HFFc6 (cell line): ENCODE results near the gene ARHGAP27. TPM values are rescaled to one million over a fixed set of nuclear protein-coding genes. Genes with fewer than 3 reads are reported as not detected.
A peak's percentile ranks its signal among the peaks of the same experiment; 100 is the strongest.

ENCODE experiments used
- DNase-seq: peaks from one replicate; pipeline ENCODE4 v3.0.0-alpha.2; 2018
- H3K27ac Mint-ChIP-seq: 2 replicates; pipeline ENCODE4 v1.8.0; 2020; ENCODE audit warnings: mild to moderate bottlenecking, mixed read lengths
- H3K27me3 Mint-ChIP-seq: 2 replicates; pipeline ENCODE4 v1.8.0; 2021; ENCODE audit warnings: mild to moderate bottlenecking, moderate library complexity, mixed read lengths; ENCODE audit not compliant: insufficient read depth
- H3K36me3 Mint-ChIP-seq: 2 replicates; pipeline ENCODE4 v1.8.0; 2021; ENCODE audit warnings: low read depth, mixed read lengths
- H3K4me1 Mint-ChIP-seq: 2 replicates; pipeline ENCODE4 v1.8.0; 2020; ENCODE audit warnings: low read depth, mixed read lengths
- H3K4me3 Mint-ChIP-seq: 2 replicates; pipeline ENCODE4 v1.8.0; 2020; ENCODE audit warnings: mild to moderate bottlenecking, moderate library complexity, mixed read lengths
- H3K9me3 Mint-ChIP-seq: 2 replicates; pipeline ENCODE4 v1.8.0; 2020; ENCODE audit warnings: mild to moderate bottlenecking, mixed read lengths
- CTCF ChIP-seq: fragments of 200-600 bp; sonication (generic); IDR thresholded peaks from 2 replicates; pipeline ENCODE4 v1.5.0; 2021; ENCODE audit warnings: antibody characterized with exemption, mild to moderate bottlenecking
- total RNA-seq, 6 experiments: library from RNA; stranded (reverse); fragmentation: NEBNext Ultra II Directional; extraction: Animal tissue kit (Norgen Biotek cat#: 25700); gene quantifications; 2 replicates in 1 of 6; 3 replicates in 5 of 6; pipeline ENCODE4 v1.2.3, GENCODE V29; 2021

Gene ARHGAP27
- total RNA-seq, 6 experiments from 2014 or later = 1.8 to 3.8 (median 2.7) TPM

GRCh38 chr17:45429339-45430005, 3.2 kb downstream of the ARHGAP27 start:
- Mint-ChIP-seq H3K36me3 (peaks cover 5% of the 10 kb centered on the region; the same call in 1 of the 2 replicates), H3K4me1 (peaks cover 11% of the 10 kb centered on the region), H3K27ac (no peak overlapping the region), H3K4me3 (peak overlapping the region; percentile 22; the same call in 1 of the 2 replicates), H3K9me3 (no peaks in the 10 kb centered on the region; the same call in 1 of the 2 replicates), H3K27me3 (peaks cover 25% of the 10 kb centered on the region)
- no peak for TF ChIP-seq CTCF
- no peak for DNase-seq

DNA sequence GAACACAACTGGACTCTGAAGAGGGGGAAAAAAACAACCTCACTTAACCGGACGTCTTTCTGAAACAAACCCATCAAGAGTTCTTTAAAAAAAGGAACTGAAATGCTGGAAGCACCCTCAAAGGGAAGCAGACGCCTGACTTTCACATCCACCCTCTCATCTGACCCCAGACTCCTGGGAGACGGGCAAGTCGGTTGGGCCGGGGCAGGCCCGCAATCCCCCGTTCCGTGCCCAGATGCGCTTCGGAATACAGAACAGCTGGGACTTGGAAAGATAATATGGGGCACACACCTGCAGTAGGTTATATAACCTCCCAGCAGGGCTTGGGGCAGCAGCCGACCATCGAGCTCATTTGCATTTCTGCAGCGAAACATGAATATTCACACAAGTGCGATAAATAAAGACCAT, 3.7 kb downstream of the ARHGAP27 start:
- Mint-ChIP-seq H3K9me3 (no peaks in the 10 kb centered on the region; the same call in 1 of the 2 replicates), H3K4me3 (peak overlapping the region; percentile 22; the same call in 1 of the 2 replicates), H3K27me3 (peaks cover 25% of the 10 kb centered on the region), H3K27ac (no peak overlapping the region), H3K36me3 (peaks cover 5% of the 10 kb centered on the region; the same call in 1 of the 2 replicates), H3K4me1 (peaks cover 11% of the 10 kb centered on the region)
- no peak for TF ChIP-seq CTCF
- no peak for DNase-seq

- Mint-ChIP-seq H3K27me3 (peaks cover 24% of the 10 kb centered on the region), H3K4me1 (peaks cover 11% of the 10 kb centered on the region), H3K4me3 (peak overlapping the region; percentile 11; the same call in 1 of the 2 replicates), H3K9me3 (no peaks in the 10 kb centered on the region; the same call in 1 of the 2 replicates), H3K36me3 (peaks cover 5% of the 10 kb centered on the region; the same call in 1 of the 2 replicates), H3K27ac (no peak overlapping the region)
- peak; percentile 27 for DNase-seq
- TF ChIP-seq CTCF = peak; percentile 100
These were observed 4.5 kb downstream of the ARHGAP27 start for GRCh38 chr17:45428050-45428617.

DNA sequence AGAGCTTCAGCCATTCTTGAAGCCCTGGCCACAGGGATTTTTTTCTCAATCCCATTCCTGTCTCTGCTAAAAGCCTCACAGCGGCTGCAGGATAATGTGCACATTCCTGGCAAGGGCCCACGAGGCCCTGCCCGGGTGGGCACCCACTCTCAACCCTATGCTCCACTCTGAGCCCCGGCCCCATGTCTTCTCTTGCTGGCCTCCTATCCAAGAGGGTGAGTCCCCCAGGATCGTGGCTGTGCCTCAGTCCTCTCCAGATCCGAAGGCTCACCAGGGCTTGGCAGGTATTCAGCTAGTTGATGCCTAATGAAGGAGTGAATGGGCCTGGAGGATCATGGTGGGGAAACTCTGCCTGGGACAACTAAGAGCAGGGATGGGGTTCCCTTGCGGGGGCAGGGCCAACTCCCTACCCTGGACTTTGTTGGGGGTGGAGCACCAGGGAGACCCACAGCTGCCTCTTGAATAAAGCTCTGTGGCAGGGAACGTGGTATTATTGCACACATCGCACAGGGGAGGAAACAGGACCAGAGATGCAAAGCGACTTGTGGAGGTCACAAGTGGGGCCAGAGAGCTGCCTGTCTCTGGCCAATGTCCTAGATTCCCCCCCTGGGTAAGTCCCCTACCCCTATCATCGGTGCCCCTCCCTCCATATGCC, 5.4 kb downstream of the ARHGAP27 start:
- no peak for TF ChIP-seq CTCF
- no peak overlapping the region for H3K27ac Mint-ChIP-seq
- H3K27me3 Mint-ChIP-seq = peaks cover 24% of the 10 kb centered on the region
- no peak overlapping the region for H3K4me3 Mint-ChIP-seq
- H3K36me3 Mint-ChIP-seq = peaks cover 5% of the 10 kb centered on the region; the same call in 1 of the 2 replicates
- DNase-seq = no peak
- H3K4me1 Mint-ChIP-seq = peaks cover 11% of the 10 kb centered on the region
- H3K9me3 Mint-ChIP-seq = no peaks in the 10 kb centered on the region; the same call in 1 of the 2 replicates

- H3K4me3 Mint-ChIP-seq = no peak overlapping the region
- H3K4me1 Mint-ChIP-seq = peaks cover 11% of the 10 kb centered on the region
These were observed 6.1 kb downstream of the ARHGAP27 start for GRCh38 chr17:45426561-45426960.

More at GRCh38 chr17:45426561-45426960, 6.1 kb downstream of the ARHGAP27 start:
- Mint-ChIP-seq H3K27ac (no peak overlapping the region), H3K27me3 (peaks cover 24% of the 10 kb centered on the region), H3K36me3 (peaks cover 5% of the 10 kb centered on the region; the same call in 1 of the 2 replicates), H3K9me3 (no peaks in the 10 kb centered on the region; the same call in 1 of the 2 replicates)
- no peak for TF ChIP-seq CTCF
- DNase-seq = no peak
